GM19023 (cell line): ENCODE data around the gene ISOC2.
"Not testable (repeated sequence)": the region's sequence is repeated elsewhere in the genome, so short reads cannot be mapped to it uniquely, and the experiment has no call there.

Experiments
- ATAC-seq: cut with Tn5 transposase; IDR thresholded peaks from one replicate; pipeline ENCODE4 v1.9.1; 2021; ENCODE audit warnings: mild to moderate bottlenecking, moderate library complexity; ENCODE audit not compliant: unreplicated experiment

Gene ISOC2

DNA sequence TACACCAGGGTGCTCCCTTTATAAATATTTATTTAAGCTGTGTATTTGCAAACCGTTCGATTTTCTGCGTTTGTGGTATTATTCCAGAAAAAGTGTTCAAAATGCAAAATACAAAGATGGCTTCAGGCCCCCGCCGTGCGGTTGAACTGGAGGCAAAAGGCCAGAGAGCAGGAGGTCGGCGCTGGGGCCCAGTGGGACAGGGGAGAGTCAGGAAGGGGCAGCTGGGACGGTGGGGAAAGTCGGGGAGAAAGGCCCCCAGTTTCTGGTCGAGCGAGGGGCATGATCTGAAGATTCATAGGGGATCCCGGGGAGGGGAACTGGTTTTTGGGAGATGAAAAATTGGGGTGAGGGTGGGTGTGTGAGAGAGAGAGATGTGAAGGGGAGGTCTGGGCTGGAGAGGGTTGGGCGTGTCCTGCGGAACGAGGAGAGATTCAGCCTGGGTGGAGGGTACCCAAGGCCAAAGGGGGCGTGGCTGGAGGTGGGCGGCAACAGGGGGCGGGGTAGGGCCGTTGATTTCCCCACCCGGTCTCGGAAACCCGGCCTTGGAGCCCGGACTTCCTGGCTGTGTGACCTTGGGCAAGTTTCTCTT is 678 bp downstream of the ISOC2 start:
- no peak for ATAC-seq

DNA sequence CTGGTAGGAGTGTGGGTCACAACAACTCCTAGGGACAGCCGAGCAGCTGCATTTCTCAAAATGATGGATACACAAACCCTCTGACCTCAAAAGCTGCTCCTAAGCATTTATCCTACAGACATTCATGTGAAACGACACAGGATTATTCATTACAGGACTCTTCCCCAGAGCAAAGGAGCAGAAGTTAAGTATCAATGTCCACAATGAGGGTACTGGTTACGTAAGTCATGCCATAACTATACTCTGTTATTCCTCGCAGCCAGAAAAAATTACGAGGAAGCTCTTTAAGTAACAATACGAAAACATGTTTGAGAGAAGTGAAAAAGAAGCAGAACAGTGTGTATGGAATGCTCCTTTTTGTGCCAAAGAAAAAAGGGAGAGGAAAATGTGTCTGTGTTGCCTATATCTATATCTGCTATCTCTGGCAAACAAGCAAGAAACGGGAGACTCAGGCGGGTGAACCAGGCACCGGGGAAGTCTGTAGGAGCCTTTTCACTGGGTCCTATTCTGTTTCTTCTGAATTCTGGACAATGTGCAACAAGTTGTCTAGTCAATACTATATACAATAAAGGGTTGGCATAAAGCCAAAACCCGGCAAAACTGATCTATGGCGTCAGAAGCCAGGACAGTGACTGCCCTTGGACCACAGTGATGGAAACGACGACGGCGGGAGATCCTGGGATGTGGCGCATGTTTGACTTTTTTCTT is 1.3 kb downstream of the ISOC2 start:
- no peak for ATAC-seq

DNA sequence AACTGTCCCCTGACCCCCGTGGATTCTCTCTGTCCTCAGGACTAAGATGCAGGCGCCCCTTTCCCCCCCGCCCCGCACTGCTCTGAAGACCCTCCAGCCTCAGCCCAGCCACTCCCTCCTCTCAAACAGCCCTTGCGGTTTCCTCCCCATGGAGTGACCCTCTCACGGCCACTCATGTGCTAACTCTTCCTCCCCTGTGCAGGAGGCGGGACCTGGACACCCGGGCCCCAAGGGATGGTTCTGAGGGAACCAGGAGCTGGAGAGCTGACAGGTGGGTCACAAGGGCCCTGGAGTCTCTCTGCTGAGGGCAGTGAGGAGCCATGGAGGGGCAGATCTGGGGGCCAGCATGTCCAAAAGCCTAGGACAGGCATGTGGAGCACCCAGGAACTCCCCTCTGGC is 1.9 kb downstream of the ISOC2 start:
- ATAC-seq: no peak

DNA sequence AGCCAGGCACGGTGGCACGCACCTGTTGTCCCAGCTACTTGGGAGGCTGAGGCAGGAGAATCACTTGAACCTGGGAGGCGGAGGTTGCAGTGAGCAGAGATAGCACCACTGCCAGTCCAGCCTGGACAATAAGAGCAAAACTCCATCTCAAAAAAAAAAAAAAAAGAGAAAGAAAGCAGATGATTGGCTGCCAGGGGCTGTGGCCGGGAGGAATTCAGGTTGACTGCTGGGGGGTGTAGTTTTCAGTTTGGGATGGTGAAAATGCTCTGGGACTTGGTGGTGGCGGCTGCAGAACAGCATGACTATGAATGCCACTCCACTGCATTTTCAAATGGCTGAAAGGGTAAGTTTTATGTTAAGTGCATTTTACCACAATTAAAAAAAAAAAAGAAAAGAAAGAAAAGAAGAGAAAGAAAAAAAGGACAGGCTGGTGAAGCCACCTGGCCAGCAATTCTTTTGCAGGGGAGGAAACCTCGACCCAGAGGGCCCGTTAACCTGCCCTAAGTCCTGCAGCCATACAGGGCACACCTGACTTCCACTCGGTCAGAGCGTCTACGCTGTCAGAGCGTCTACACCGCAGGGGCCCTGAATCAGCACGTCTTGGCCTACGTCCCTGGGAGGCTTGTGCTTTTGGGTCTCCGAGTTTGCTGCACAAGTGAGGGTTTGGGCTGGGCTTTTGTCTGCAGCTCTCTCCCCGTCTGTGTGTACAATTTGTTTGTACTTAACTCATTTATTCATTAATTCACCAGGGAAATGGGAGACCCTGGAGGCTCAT is 3.6 kb downstream of the ISOC2 start:
- ATAC-seq: no peak

DNA sequence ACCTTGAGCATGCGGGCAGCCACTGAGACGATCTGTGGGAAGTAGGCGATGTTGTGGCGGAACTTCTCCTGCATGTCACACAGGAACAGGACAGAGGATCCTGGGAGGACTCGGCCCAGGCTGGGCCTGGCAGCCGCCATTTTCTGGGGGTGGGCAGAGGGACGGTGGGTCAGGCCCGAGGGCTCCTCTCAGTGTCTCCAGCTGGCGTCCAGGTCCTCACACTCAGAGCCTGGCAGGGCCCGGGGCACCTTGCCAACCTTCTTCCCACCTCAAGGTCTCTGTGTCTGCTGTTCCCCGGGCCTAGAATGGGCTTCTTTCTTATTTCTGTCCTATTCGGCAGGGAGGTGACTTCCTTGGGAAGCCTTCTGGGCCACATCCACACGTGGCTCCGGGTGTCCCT is 5.1 kb downstream of the ISOC2 start:
- ATAC-seq: no peak

DNA sequence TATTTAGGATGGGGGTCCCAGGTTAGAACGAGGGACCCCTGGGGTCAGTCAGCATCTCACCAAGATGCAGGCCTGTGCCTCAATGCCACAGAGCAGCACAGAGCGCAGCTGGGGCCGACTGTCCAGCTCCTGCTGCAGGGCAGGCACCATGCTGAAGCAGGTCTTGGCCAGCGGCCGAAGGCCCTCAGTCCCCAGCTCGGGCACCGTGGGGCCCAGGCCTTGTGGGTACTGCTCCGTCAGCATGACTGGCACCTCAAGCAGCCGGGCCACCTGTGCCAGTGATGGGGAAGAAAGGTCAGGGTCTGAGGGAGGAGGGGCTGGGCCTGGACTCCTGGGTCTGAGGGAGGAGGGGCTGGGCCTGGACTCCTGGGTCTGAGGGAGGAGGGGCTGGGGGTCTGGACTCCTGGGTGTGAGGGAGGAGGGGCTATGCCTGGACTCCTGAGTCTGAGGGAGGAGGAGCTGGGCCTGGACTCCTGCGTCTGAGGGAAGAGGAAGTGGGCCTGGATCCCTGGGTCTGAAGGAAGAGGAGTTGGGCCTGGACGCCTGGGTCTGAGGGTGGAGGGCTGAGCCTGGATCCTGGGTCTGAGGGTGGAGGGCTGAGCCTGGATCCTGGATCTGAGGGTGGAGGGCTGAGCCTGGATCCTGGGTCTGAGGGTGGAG is 5.7 kb downstream of the ISOC2 start:
- no peak for ATAC-seq

DNA sequence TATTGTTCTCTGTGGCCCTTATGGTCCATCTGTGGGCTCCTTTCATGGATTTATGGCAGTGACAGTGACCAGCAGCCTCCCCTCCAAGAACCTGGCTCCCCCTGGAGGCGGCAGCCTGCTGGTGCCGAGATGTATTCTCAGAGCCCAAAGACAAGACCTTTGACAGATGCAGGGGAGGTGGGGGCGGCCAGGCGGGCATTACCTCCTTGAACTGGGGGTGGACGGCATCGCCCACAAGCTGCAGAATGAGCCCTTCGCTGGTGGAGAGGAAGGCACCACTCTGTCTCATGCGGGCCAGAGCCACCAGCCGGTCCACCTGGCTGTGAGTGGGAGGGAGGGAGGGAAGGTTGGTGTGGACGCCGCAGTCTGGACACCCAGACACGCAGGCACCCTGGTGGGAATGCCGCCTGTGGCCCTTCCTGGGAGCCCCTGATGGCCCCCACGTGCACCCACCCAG is 6.6 kb downstream of the ISOC2 start:
- no peak for ATAC-seq

DNA sequence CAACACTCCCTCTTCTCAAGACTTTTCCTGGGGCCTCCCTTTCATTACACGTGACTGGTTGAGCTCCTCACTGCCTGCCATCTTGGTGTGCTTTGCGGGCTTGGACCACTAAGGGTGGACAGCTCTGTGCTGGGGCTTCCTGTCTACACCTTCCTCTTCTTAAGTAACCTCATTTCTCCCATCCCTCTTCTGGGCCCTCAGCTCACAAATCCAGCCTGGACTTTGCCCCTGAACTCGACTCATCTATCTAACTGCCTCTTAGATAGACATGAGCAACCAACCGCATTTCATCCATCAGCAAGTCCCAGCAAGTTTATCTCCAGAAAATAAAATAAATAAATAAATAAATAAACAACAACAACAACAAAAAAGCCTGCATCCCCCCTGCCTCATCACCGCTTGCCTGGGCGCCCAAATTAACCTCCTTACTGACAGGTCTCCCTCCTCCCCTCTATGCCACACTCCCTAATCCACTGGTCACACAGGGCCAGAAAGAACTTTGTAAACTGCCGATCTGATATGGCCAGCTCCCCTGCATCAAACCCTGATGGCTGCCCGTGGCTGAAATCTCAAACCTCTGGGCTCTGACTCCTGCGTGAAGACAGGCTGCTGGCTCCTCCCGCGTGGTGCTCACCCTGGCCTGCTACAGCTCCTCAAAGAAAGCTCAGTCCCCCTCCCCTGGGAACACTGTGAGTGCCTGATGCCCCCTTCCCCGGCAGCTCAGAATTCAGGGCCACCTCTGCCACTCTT is 7.8 kb downstream of the ISOC2 start:
- ATAC-seq: no peak

DNA sequence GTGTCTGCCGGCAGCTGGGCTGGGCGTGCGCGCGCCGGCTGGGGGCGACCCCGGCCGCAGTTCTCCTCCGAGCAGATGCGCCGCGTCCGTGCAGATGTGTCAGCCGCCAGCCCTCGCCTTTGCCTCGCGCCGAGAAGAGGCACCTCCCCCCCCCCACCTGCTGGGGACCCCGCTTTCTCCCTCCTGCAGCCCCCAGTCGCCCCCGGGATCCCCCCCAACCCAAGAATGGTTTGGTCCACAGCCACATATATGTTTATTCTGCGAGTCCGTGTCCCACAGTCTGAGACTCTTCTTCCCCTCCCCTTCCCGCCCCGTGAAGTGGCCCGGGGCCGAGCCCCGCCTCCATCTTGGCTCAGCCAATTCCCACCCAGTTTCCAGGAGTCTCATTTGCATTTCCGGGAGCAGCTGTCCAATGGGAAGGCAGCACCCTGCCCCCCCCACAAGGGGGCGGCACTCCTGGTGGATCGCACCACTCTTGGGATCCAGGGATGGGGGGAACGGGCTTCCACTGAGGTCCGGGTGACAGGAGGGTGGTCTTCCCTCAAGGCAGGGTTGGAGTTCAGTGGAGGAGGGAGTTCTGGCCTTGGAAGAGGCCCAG is 8.6 kb downstream of the ISOC2 start:
- ATAC-seq: no peak

DNA sequence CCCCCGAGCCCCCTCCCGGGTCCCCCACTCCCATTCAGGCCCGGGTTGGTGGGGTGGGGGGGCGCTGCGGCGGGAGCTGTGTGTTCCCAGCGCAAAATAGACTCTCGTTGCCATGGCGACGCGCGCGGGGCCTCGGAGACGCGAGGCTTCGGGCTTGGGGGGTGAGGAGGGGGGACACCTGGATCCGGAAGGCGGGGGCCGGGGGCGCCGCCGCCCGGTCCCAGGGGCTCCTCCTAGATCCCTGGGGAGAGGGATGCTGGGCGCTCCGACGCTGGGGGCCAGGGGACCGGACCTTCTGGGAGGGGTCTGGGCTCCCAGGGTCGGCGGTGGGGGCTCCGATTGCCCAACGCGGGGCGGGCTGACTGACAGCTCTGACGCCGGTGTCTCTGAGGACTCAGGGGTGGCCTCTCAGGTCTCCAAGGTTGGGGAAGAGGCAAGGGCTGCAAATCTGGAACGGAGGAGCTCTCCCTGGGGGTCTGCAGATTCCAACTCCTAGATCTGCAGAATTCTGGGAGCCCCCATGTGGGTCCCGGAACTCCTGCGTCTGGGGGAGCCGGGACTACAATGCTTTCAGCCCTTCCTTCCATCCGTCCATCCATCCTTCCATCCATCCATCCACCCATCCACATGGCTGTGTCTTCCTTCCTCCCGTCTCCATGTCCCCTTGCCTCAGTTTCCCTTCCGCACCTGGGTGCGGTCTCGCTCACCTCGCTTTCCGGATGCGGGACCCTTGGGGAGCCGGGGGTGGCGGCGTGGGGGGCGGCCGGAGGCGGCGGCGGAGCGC is 9.3 kb downstream of the ISOC2 start:
- no peak for ATAC-seq

DNA sequence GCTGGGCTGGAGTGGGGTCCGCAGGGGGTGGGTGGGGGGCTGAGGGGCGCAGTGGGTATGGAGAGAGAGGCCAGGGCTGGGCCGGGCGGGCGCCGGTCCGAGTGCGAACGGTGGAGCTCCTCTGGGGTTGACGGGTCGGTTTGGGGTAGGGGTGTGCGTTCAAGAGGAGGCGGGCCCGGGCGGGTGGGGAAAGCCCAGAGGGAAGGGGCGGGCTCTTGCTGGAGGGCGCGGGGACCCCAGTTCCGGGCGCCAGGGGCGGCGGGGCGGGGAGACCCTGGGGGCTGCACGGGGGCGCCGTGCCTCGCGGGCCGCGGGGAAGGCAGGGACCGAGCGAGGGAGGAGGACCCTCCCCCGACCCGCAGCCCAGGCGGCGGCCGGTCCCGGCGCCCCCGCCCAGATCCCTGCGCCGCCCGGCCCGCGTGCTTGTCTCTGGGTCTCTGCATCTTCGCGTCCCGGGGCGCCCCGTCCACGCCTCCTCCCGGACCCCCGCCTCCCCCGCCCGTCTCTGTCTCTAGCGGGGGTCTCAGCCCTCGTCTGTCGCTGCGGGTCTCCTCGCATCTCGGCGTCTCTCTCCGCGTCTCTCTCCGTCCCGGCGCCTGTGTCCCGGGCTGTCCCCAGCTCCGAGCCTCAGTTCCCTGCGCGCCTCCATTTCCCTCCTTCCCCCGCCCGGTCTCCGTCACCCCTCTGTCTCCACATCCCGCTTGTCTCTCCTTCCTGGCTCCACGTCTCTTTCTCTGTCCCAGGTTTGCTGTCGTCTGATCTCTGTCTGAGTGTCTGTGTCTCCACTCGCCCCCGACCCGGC is 10.1 kb downstream of the ISOC2 start:
- no peak for ATAC-seq

DNA sequence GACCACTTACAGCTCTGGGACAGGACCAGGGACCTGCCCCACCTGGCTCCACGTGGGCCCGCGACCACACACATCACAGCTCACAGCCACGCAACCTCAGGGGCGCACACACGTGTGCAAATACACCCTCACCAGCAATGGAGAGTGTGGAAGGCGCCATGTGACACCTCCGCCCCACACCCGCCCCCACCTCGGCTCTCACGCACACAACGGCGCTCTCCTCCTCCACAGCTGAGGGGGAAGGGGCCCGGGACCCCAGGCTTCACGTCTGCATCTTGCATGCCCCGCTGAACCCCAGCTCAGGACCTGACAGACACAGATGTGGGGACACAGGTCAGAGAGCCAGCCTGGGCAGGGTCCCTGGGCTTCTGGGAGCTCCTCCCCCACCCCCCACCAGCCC is 12.0 kb downstream of the ISOC2 start:
- ATAC-seq: no peak

DNA sequence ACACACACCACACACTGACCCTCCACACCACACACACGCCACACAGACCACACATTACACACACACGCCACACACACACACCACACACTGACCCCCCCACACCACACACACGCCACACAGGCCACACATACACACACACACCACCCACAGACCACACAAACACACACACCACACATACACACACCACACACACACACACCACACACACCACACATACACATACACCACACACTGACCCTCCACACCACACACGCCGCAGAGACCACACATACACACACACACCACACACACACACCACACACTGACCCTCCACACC is 13.3 kb downstream of the ISOC2 start:
- not testable (repeated sequence) for ATAC-seq

DNA sequence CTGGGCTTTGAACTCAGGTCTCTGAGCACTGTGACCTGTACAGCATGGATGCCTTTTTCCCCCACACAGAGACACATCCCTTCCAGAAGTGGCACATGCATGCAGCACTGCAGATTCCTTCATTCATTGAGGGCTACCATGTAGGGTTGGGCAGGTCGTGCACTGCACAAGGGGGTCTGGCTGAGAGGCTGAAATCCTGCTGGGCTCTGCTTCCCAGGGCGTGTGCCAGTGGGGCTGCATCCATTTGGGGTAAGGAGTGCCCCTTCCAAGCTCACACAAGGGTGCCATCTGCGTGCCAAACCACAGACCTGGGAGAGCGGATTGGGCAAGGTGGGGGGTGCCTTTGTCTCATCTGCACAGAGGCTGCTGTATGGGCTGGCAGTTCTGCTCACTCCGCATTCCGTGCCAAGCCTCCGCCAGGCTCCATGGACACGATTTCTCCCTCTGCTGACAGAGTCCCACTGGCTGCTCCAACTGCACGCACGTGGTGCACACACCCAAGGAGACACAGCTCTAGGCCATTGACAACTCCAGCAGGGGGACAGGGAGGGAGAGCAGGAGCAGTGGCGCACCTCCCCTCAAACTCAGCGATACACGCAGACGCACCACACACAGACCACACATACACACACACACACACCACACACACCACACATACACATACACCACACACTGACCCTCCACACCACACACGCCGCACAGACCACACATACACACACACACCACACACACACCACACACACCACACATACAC is 13.8 kb downstream of the ISOC2 start:
- no peak for ATAC-seq

DNA sequence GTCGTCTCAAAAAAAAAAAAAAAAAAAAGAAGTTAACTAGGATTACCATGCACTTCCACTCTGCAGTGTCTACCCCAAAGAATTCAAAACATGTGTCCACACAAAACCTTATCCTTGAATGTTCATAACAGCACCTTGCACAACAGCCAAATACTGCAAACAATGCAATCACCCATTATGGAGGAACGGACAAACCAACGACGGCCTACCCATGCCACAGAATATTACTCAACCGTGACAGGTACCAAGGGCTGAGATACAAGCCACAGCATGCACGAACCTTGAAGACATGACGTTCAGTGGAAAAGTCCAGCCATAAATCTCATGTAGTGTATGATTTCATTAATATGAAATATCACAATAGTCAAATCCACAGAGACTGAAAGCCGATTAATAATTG is 15.4 kb downstream of the ISOC2 start:
- ATAC-seq: no peak

DNA sequence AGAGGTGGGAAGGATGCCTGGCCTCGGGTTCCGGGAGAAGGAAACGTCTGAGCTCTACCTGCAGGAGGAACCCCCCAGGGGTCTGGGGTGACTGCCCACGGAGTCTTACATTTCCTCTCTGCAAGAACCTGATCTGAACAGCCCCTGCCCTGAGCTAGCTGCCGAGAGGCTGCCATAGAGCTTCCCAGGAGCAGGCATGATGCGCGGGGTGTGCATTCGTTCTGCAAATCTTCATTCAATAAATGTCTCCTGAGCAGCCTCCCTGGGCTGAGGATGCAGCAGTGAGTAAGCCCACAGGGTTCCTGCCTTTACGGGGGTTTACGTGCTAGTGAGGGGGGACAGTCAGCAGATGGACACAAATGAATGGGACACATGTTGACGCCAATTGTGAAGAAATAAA is 16.8 kb downstream of the ISOC2 start:
- ATAC-seq: no peak

DNA sequence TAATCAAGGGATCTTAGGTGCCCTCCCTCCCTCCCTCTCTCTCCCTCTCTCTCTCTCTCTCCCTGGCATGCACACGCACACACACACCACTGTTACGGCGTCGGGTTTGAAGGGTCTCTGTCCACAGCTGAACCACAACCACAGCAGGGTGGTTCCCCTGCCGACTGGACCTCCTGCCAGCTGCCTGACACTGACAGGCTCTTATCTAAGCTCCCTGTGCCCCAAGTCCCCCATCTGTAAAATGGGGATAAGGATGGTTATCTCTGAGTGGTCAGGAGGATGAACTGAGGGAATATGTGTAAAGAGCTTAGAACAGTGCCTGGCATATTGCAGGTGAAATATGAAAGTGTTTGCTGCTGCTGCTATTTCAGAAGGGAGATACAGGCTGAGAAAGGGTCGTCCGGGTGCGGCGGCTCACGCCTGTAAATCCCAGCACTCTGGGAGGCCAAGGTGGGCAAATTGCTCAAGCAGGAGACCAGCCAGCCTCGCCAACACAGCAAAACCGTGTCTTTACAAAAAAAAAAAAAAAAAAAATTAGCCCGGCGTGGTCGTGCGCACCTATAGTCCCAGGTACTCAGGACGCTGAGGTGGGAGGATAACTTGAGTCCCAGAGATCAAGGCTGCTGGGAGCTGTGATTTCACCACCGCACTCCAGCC is 17.5 kb downstream of the ISOC2 start:
- ATAC-seq: no peak
